IMR-90 (cell line): ENCODE measurements around the gene SMC5. TPM values are rescaled to one million over a fixed set of nuclear protein-coding genes. Genes with fewer than 3 reads are reported as not detected.

Experiments used
- ATAC-seq: fragments of 200-7000 bp; cut with Tn5 transposase; 2 replicates; pipeline ENCODE4 v1.9.1; 2020; ENCODE audit warnings: low read depth, mild to moderate bottlenecking, moderate library complexity
- BruUV-seq: library from RNA; stranded (reverse); fragments of 400-500 nt; replicated peaks from 2 replicates; lab custom pipeline; 2021; lab: Mats Ljungman, UMichigan
- CTCF ChIA-PET: fragments of 300-600 bp; formaldehyde crosslinking; extraction: SDS; loops from one replicate; lab custom pipeline; 2021; ENCODE audit warnings: antibody characterized with exemption; lab: Yijun Ruan, JAX
- POLR2A ChIA-PET: fragments of 300-600 bp; sonication (Branson Sonifier 250); formaldehyde crosslinking; loops from one replicate; lab custom pipeline; 2022; ENCODE audit warnings: antibody characterized with exemption; ENCODE audit not compliant: unreplicated experiment; lab: Charles Lee
- DNase-seq: peaks from one replicate; pipeline ENCODE4 v3.0.0; 2013
- H2AFZ ChIP-seq: replicated peaks from 2 replicates; pipeline ENCODE3; 2013; ENCODE audit warnings: low read length, mild to moderate bottlenecking; ENCODE audit not compliant: poor library complexity
- H2AK5ac ChIP-seq: 2 replicates; pipeline ENCODE4 v1.6.1; 2013; ENCODE audit warnings: low read depth, low read length, inconsistent platforms
- H2AK9ac ChIP-seq: replicated peaks from 2 replicates; pipeline ENCODE3; 2013; ENCODE audit warnings: mild to moderate bottlenecking, low read depth, low read length, moderate library complexity; ENCODE audit not compliant: poor library complexity
- H2BK120ac ChIP-seq: 2 replicates; pipeline ENCODE4 v1.6.1; 2013; ENCODE audit warnings: low read depth, low read length, inconsistent platforms
- H2BK15ac ChIP-seq: 3 replicates; pipeline ENCODE4 v1.6.1; 2013; ENCODE audit warnings: low read depth, low read length, inconsistent platforms
- H2BK20ac ChIP-seq: 2 replicates; pipeline ENCODE4 v1.6.1; 2013; ENCODE audit warnings: low read depth, mild to moderate bottlenecking, inconsistent platforms, low read length, moderate library complexity
- H2BK5ac ChIP-seq: 2 replicates; pipeline ENCODE4 v1.6.1; 2013; ENCODE audit warnings: mild to moderate bottlenecking, low read depth, low read length, inconsistent platforms; ENCODE audit not compliant: poor library complexity, severe bottlenecking
- H3K14ac ChIP-seq: replicated peaks from 2 replicates; pipeline ENCODE4 v1.6.1; 2013; ENCODE audit warnings: low read depth, low read length, inconsistent platforms
- H3K18ac ChIP-seq: 2 replicates; pipeline ENCODE4 v1.6.1; 2013; ENCODE audit warnings: low read depth, low read length, control low read depth
- H3K23ac ChIP-seq: 2 replicates; pipeline ENCODE4 v1.6.1; 2013; ENCODE audit warnings: low read depth, low read length, inconsistent platforms
- H3K27ac ChIP-seq: 2 replicates; pipeline ENCODE4 v1.5.1; 2013; ENCODE audit warnings: mild to moderate bottlenecking, control low read depth, low read length; ENCODE audit not compliant: insufficient read depth
- H3K27me3 ChIP-seq: 2 replicates; pipeline ENCODE4 v1.6.1; 2013; ENCODE audit warnings: low read length; ENCODE audit not compliant: control insufficient read depth, insufficient read depth
- H3K36me3 ChIP-seq: 2 replicates; pipeline ENCODE4 v1.6.1; 2013; ENCODE audit warnings: low read length, mixed read lengths; ENCODE audit not compliant: control insufficient read depth, insufficient read depth
- H3K4ac ChIP-seq: 2 replicates; pipeline ENCODE4 v1.6.1; 2013; ENCODE audit warnings: low read depth, low read length, inconsistent platforms
- H3K4me1 ChIP-seq: 2 replicates; pipeline ENCODE4 v1.6.1; 2013; ENCODE audit warnings: low read length, mixed read lengths; ENCODE audit not compliant: control insufficient read depth, insufficient read depth
- H3K4me2 ChIP-seq: 2 replicates; pipeline ENCODE4 v1.6.1; 2013; ENCODE audit warnings: low read depth, mild to moderate bottlenecking, control low read depth, low read length, moderate library complexity
- H3K4me3 ChIP-seq: 2 replicates; pipeline ENCODE4 v1.5.1; 2013; ENCODE audit warnings: low read depth, mild to moderate bottlenecking, control low read depth, low read length, moderate library complexity; ENCODE audit not compliant: insufficient read depth
- H3K56ac ChIP-seq: 2 replicates; pipeline ENCODE4 v1.6.1; 2013; ENCODE audit warnings: low read length, inconsistent platforms; ENCODE audit not compliant: insufficient read depth; ENCODE audit errors: extremely low read depth
- H3K79me1 ChIP-seq, 2 experiments: 2 replicates each; pipeline ENCODE4 v1.6.1; 2013; ENCODE audit warnings: low read length in 2 of 2, inconsistent platforms in 1 of 2, low read depth in 1 of 2
- H3K9ac ChIP-seq: 2 replicates; pipeline ENCODE4 v1.6.1; 2013; ENCODE audit warnings: low read depth, low read length, control low read depth
- H3K9me1 ChIP-seq: 2 replicates; pipeline ENCODE4 v1.6.1; 2013; ENCODE audit warnings: low read length, inconsistent platforms; ENCODE audit not compliant: insufficient read depth
- H3K9me3 ChIP-seq: 2 replicates; pipeline ENCODE4 v1.6.1; 2013; ENCODE audit warnings: low read length; ENCODE audit not compliant: control insufficient read depth, insufficient read depth
- H4K20me1 ChIP-seq: 2 replicates; pipeline ENCODE4 v1.6.1; 2013; ENCODE audit warnings: low read length, inconsistent platforms; ENCODE audit not compliant: insufficient read depth
- H4K5ac ChIP-seq: 2 replicates; pipeline ENCODE4 v1.6.1; 2013; ENCODE audit warnings: mild to moderate bottlenecking, low read depth, low read length, control low read depth
- H4K8ac ChIP-seq, 2 experiments: 2 replicates each; pipeline ENCODE4 v1.6.1; 2013; ENCODE audit warnings: low read depth in 2 of 2, low read length in 2 of 2, control low read depth in 1 of 2, inconsistent platforms in 1 of 2
- H4K91ac ChIP-seq: 2 replicates; pipeline ENCODE4 v1.6.1; 2013; ENCODE audit warnings: low read depth, low read length, inconsistent platforms; ENCODE audit not compliant: insufficient read depth
- FOS ChIP-seq: fragments of 150-350 bp; IDR thresholded peaks from 2 replicates; pipeline ENCODE4 v1.6.1; 2016; ENCODE audit warnings: low read depth, low read length
- MAZ ChIP-seq: IDR thresholded peaks from 2 replicates; pipeline ENCODE4 v1.6.1; 2012; ENCODE audit warnings: low read depth, mild to moderate bottlenecking, low read length, improper control_type of control experiment, moderate library complexity, borderline replicate concordance
- POLR2A ChIP-seq: IDR thresholded peaks from 2 replicates; pipeline ENCODE4 v1.6.1; 2012; ENCODE audit warnings: mild to moderate bottlenecking, low read depth, low read length
- SMC3 ChIP-seq: fragments of 150-350 bp; IDR thresholded peaks from 2 replicates; pipeline ENCODE4 v1.6.1; 2016; ENCODE audit warnings: low read depth, mild to moderate bottlenecking, antibody characterized with exemption, low read length, moderate library complexity
- USF2 ChIP-seq: fragments of 150-350 bp; IDR thresholded peaks from 2 replicates; pipeline ENCODE4 v1.6.1; 2017; ENCODE audit warnings: mild to moderate bottlenecking, antibody characterized with exemption, low read length, low read depth
- WGBS, 2 experiments: methylation state at CpG; one replicate each; pipeline versions ENCODE4 v1.1.5 to v1.1.7; 2013; ENCODE audit warnings: missing lambda C conversion rate in 2 of 2; ENCODE audit not compliant: insufficient read length in 1 of 2; ENCODE audit errors: extremely low coverage in 2 of 2; 5-methylcytosine and 5-hydroxymethylcytosine counted together
- dilution Hi-C: fragments of 300-500 bp; cut with HindIII; formaldehyde crosslinking; loops from one replicate; pipeline ENCODE4 v1.14.3; 2018; ENCODE audit warnings: low sequenced_read_pairs; ENCODE audit not compliant: unreplicated experiment
- in situ Hi-C: fragments of 300-500 bp; cut with MboI; formaldehyde crosslinking; loops from 3 replicates; pipeline ENCODE4 v1.14.3; 2019; ENCODE audit warnings: low sequenced_read_pairs, inconsistent platforms, mixed read lengths
- intact Hi-C: fragments of 100-400 bp; cut with micrococcal nuclease; formaldehyde crosslinking; loops from 2 replicates; pipeline ENCODE4 v1.10.0; 2022
- polyA plus RNA-seq, 3 experiments: library from polyadenylated mRNA; depleted of rRNA; stranded (reverse); fragments of >200 nt; gene quantifications; 2 replicates each; pipeline ENCODE4 v1.2.3, GENCODE V29; 2012; ENCODE audit warnings: low replicate concordance in 1 of 3
- total RNA-seq: library from RNA; depleted of rRNA; stranded (reverse); fragments of >200 nt; gene quantifications from 2 replicates; pipeline ENCODE4 v1.2.3, GENCODE V29; 2012
- TF ChIP-seq, protein P1 (sequence below): fragments of 150-350 bp; IDR thresholded peaks from 2 replicates; pipeline ENCODE4 v1.6.1; 2016; ENCODE audit warnings: low read depth, mild to moderate bottlenecking, low read length, moderate library complexity, borderline replicate concordance

Gene SMC5
- total and polyA plus RNA-seq, 2 of the 4 experiments (the other 2 are of a cell fraction): 12.0 to 13.3 TPM

- Histone ChIP-seq H2BK20ac (peak overlapping the region; percentile 90), H3K9me1 (0 out of 2 replicates have a peak, but pooled peaks cover 1% of the 10 kb centered on the region), H3K36me3 (peaks cover 4% of the 10 kb centered on the region; the same call in 1 of the 2 replicates), H3K4me3 (peak overlapping the region; percentile 26; the same call in 1 of the 2 replicates), H2BK15ac (peak overlapping the region; percentile 87), H2AK5ac (peak overlapping the region; percentile 51), H3K18ac (peak overlapping the region; percentile 91), H4K5ac (peak overlapping the region; percentile 66), H3K56ac (peak overlapping the region; percentile 93), H3K9ac (peak overlapping the region; percentile 78), H3K4ac (peak overlapping the region; percentile 95), H2AFZ (peak overlapping the region; percentile 88), H3K4me2 (peak overlapping the region; percentile 89), H3K4me1 (peaks cover 20% of the 10 kb centered on the region), H4K20me1 (peaks cover 12% of the 10 kb centered on the region), H3K23ac (peak overlapping the region; percentile 93), H3K79me1 (peaks cover 11 to 48% of the 10 kb centered on the region in 2 experiments), H2BK120ac (peak overlapping the region; percentile 93), H3K14ac (peak overlapping the region; percentile 96), H2AK9ac (peak overlapping the region; percentile 91), H3K27me3 (no peaks in the 10 kb centered on the region), H4K91ac (peak overlapping the region; percentile 95), H2BK5ac (peak overlapping the region; percentile 93), H4K8ac (peak overlapping the region; percentile 99 to 100), H3K9me3 (0 out of 2 replicates have a peak, but pooled peaks cover 2% of the 10 kb centered on the region), H3K27ac (peak overlapping the region; percentile 83)
- TF ChIP-seq USF2 (no peak), FOS (peak; percentile 13; the same call in 1 of the 2 replicates), MAZ (peak; percentile 74), POLR2A (peak; percentile 73), SMC3 (no peak)
- TF ChIP-seq, protein P1, sequence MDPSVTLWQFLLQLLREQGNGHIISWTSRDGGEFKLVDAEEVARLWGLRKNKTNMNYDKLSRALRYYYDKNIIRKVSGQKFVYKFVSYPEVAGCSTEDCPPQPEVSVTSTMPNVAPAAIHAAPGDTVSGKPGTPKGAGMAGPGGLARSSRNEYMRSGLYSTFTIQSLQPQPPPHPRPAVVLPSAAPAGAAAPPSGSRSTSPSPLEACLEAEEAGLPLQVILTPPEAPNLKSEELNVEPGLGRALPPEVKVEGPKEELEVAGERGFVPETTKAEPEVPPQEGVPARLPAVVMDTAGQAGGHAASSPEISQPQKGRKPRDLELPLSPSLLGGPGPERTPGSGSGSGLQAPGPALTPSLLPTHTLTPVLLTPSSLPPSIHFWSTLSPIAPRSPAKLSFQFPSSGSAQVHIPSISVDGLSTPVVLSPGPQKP: no peak
- peak; percentile 53 for ATAC-seq
- dilution Hi-C loops (no loop called here), intact Hi-C loops (loop anchor here (2.0 to 10.0 kb wide), 2 partner anchors 159 to 281 kb away; partner anchors contain the start of gene KLF9), in situ Hi-C loops (no loop called here)
- CTCF ChIA-PET: interaction anchor here (0.7 to 2.9 kb wide), 3 partner anchors 143 to 346 kb away, joined by 3 to 8 read pairs (median 6); no protein-coding TSS in a partner anchor
- peak; percentile 89 for DNase-seq
- no CpG with 5 or more reads among the region's 7 CpGs for WGBS, 2 experiments
- POLR2A ChIA-PET: interaction anchor here (0.5 to 0.9 kb wide), 3 partner anchors 163 to 1494 kb away, joined by 3 to 4 read pairs (median 3); no protein-coding TSS in a partner anchor
- BruUV-seq: no TSS peak
Observed at GRCh38 chr9:70256123-70256551, 2.6 kb upstream of the SMC5 start.
